EL (cell line): Measurements from ENCODE around the gene TRMT61B.
A peak's percentile ranks its signal among the peaks of the same experiment; 100 is the strongest.

ENCODE experiments used
- DNase-seq: peaks from one replicate; pipeline ENCODE4 v3.0.0-alpha.2; 2016

TRMT61B gene

DNA sequence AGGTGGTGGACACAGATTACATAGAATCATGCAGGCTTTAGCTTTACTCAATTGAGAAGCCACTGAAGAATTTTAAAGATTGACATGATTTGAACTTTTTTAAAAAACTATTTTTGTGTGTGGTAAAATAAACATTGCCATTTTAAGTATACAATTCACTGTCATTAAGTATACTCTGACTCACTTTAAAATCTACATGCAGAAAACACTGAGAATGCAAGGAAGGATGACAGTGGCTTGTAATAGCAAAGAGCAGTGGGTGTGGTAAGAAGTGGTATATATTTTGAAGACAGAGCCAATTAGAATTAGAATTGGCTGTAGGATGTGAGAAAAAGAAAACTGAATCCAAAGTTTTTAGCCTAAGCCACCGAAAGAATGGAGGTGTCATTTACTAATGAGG, 14.9 kb downstream of the TRMT61B start:
- peak; percentile 6 for DNase-seq

DNA sequence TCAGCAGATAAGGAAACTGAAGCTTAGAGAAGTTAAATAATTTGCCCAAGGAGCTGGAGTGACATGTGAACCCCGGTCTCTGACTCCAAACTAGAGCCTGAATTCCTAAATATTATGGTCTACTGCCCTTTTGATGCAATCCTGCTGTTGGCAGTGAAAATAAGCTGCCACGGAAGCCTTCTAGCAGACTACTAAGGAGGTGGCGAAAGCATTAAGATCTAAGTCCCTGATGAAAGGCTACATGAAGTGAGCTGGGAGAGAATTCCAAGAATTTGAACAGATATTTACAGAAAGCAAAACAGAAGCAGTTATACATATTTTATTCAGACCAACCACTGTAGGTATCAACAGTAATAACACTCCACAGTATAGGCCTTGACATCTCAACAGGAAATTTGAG, 28.1 kb downstream of the TRMT61B start:
- DNase-seq = no peak

DNA sequence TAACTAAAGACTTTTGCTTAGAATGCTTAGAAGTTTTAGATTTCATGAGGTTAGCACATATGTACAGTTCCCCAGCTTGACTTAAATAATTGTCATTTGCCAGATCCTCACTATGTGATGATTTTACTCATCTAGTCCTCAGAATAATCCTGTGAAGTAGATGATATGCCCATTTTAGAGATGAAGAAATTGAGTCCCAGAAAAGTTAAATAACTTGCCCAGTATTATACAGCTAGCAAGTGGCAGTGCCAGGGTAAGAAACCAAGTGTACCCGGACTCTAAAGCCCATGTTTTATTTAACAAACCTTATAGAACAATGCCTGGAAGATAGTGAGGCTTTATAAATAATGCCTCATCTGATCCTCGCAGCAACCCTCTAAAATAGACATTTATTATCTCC, 31.1 kb downstream of the TRMT61B start:
- no peak for DNase-seq

DNA sequence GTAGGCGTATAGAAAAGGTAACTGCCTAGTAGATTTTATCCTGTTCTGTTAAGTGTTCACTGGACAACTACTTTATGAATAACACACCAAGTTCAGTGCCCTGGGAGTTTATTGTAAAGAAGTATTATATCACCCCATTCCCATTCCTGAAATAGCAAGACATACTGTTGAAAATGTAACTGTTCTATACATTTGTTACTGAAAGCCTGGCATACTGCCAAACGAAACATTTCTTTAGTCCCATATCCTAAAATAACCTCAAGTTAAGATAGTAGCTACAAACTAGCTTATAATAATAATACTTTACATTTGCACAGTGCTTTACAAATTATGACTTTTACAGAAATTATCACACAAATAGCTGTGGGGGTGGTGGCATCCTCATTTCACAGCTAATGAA, 34.3 kb downstream of the TRMT61B start:
- DNase-seq = no peak

DNA sequence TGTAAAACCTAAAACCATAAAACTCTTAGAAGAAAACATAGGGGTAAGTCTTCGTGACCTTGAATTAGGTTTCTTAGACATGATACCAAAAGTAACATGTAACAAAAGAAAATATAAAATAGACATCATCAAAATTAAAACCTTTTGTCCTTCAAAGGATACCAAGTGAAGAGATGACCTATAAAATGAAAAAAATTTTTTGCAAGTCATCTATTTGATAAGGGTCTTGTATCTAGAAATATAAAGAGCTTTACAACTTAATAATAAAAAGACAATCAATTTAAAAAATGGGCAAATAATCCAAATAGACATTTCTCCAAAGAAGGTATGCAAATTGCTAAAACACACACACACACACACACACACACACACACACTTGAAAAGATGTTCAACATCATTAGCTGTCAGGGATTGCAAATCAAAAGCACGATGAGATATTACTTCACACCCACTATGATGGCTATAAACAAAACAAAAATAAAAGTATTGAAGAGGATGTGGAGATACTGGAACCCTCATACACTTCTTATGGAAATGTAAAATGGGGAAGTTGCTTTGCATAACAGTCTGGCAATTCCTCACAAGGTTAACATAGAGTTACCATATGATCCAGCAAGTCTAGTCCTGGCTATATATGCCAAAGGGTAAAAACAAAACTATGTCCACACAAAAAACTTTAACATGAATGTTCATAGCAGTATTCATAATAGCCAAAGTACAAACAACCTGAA, 36.2 kb downstream of the TRMT61B start:
- DNase-seq = no peak

DNA sequence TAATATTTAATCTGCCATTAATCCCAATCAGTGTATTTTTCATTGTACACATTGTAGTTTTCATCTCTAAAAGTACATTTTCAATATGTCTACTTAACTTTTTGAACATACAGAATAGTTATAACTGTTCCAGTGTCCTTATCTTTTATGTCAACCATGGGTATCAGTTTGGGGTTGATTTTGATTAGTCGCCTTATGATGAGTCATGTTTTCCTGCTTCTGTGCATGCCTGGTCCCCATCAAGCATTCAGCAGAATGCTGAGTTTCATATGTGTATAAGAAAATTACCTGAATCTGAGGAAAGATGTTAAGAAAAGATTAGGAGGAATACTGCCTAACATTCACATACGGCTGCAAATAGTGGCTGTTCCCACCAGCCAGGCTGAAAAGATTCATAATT, 41.7 kb downstream of the TRMT61B start:
- DNase-seq = peak; percentile 8

DNA sequence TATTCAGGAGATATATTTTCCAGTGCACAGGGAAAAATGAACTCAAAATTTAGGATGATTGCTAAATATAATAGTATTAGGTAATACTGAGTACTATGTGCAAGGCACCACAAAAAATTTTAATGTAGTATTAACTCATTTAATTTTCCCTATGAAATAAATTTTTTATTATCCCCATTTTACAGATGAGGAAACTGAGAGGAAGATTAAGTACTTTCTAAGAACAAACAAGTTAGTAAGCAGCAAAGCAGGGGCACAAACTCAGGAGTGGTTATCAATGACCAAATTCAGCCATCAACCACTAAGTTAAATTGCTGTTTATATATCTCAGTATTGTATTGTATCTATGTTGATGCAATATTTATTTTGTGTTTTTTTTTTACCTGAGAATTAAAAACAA, 45.2 kb downstream of the TRMT61B start:
- no peak for DNase-seq

DNA sequence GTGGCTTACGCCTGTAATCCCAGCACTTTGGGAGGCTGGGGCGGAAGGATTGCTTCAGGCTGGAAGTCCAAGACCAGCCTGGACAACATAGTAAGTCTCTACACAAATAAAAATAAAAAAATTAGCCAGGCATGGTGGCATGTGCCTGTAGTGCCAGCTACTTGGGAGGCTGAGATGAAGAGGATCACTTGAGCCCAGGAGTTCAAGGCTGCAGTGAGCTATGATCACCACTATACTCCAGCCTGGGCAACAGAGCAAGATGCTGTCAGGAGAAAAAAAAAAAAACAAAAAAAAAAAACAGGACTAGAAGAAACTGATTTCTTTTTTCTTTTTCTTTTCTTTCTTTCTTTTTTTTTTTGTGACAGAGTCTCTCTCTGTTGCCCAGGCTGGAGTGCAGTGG, 45.9 kb downstream of the TRMT61B start:
- DNase-seq = no peak

DNA sequence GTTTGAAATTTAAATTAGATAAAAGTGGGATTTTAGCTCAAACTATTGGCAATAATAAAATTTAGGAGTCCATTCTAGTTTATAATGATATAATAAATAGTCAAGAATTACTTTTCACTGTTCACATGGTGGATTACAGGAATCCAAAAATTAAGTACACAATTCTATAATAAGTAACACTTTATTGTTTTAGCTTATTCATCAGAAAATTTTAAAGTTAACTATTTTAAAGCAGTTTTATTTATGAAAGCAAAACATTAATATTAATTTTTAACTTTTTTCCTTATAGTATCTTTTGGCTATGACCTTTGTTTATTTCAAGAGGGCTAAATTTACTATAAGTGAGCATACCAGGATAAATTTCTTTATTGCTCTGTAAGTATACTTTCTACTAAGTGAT, 48.1 kb downstream of the TRMT61B start:
- no peak for DNase-seq

DNA sequence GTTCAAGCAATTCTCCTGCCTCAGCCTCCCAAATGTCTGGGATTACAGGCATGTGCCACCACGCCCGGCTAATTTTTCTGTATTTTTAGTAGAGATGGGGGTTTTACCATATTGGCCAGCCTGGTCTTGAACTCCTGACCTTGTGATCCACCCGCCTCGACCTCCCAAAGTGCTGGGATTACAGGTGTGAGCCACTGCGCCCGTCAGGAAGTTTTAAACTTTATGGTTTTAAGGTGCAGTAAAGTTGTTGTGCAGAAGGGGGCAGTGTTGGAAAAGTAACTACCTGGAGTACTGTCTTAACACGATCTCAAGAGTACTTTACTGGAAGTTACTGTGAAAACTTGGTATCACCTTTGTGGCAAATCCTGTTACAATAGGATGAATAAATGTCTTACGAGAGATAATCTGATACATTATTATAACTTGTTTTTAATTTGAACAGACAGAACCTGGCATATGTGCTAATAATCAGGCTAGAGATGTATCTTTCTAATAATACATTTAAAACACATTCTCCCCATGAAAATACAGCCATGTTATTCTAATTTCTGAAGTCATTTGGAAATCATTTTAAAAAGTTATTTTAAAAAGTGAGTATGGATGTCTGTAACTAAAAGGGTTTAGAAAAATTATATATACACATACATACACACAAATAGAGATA, 48.7 kb downstream of the TRMT61B start:
- DNase-seq = peak; percentile 43

DNA sequence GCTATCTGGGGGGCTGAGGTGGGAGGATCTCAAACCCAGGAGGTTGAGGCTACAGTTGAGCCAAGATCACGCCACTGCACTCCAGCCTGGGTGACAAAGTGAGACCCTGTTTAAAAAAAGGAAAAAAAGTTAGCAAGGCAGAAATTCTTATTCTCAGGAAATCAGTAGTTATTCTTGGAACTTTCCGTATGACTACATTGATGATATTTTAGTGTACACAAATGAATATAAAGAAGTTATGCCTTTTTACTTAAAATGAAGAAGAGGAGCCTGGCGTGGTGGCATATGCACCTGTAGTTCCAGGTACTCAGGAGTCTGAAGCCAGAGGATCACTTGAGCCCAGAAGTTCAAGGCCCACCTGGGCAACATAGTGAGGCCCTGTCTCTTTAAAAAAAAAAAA, 52.1 kb downstream of the TRMT61B start:
- no peak for DNase-seq

DNA sequence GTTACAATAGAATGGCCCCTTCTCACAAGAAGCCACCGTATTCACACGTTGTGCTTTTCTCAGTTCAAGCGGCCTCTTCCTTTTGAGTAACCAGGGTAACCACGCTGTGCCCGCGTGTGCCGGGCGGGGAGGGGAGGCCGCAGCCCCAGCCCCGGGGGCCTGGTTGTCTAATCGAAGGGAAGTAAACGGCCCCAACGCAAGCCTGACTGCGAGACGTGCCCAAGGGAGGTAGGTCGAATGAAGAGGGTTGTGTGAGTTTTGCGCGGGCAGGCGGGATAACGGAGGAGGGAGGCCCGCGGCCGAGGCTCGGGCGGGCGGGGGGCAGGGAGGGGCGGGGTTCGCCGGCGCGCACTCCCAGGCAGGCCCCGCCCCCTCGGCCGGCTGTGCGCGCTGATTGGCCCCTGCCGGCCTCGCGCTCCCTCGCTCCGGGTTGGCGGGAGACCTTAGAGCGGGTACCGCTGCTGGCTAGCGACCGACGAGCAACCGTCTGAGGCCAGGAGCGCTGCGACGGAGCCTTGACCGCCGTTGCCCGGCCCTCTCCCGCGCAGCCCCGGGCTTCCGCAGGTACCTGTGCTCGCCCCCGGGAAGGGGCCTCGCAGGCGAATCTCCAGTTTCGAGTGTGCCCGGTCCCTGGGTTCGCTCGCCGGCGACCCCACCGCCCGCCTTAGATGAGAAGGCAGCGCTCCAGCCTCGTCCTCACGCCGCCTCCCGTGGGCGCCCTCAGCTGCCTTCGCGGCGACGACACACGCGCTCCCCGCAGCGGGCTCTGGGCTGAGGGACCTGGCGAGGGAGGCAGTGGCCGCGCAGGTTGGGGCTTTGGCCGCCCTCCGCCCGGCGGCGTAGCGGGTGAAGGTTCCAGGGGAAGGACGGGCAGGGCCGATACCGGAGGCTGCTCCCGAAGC, 59.5 kb downstream of the TRMT61B start, which contains the start of gene SPDYA:
Gene SPDYA, plus strand, starts transcription at position 451 of the 902 bp plus-strand sequence. CDS start 5,181 bp downstream, outside the sequence.
- DNase-seq = peak; percentile 71

DNA sequence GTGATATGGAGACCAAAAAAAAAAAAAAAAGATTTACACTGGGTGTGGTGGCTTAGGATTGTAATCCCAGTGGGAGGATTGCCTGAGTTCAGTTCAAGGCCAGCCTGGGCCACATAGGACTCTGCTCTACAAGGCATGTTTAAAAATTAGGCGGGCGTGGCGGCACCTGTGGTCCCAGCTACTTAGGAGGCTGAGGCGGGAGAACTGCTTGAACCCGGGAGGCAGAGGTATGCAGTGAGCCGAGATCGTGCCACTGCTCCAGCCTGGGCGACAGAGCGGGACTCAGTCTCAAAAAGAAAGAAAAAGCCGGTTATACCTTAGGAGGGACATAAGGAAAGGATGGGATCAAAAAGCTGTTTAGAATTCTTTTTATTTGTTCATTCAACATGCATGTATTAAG, 60.2 kb downstream of the TRMT61B start:
- DNase-seq = peak; percentile 2

DNA sequence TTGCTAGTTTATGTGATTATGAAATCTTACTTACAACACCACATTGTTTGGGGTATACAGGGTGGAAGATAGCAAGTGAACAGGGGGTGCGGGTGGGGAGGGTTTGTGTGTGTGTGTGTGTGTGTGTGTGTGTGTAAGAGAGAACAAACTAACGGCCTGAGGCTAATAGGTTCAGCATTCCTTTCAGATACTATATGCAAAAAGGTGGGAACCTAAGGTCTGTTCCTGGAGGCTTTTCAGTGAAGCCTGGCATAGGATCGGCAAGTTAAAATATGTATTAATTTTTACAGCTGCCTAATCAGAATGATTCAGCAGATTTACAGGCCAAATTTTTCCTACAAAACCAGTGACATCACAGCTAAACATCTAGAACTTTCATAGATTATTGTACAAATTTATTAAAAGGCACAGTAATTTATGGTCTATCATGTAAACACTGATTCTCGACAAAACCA, 67.1 kb downstream of the TRMT61B start:
- peak; percentile 12 for DNase-seq

DNA sequence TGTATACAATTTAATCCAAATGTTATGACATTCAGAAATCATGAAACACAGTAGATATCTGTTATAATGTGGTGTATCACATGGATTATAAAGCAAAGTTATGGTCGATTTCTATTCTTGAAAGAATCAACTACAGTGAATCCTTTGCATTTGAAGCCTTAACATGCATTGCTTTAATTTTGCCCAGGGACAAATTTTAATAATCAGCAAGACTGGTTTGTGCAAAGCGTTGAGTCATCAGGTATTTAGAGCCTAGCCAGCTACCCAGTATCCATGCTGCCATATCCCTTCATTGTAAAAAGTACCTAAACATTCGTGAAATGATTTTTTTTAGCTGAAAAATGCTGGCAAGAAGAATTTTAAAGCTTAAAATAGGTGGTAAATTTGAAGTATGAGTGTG, 68.4 kb downstream of the TRMT61B start:
- peak; percentile 47 for DNase-seq
